GM19468 (cell line): Measurements from ENCODE around the gene PSME4.
"Not testable (repeated sequence)": the region's sequence is repeated elsewhere in the genome, so short reads cannot be mapped to it uniquely, and the experiment has no call there.

Experiments used
- ATAC-seq: cut with Tn5 transposase; IDR thresholded peaks from one replicate; pipeline ENCODE4 v1.9.1; 2021; ENCODE audit warnings: mild to moderate bottlenecking, moderate library complexity, moderate number of reproducible peaks; ENCODE audit not compliant: unreplicated experiment; ENCODE audit errors: extremely low read depth

The PSME4 gene

DNA sequence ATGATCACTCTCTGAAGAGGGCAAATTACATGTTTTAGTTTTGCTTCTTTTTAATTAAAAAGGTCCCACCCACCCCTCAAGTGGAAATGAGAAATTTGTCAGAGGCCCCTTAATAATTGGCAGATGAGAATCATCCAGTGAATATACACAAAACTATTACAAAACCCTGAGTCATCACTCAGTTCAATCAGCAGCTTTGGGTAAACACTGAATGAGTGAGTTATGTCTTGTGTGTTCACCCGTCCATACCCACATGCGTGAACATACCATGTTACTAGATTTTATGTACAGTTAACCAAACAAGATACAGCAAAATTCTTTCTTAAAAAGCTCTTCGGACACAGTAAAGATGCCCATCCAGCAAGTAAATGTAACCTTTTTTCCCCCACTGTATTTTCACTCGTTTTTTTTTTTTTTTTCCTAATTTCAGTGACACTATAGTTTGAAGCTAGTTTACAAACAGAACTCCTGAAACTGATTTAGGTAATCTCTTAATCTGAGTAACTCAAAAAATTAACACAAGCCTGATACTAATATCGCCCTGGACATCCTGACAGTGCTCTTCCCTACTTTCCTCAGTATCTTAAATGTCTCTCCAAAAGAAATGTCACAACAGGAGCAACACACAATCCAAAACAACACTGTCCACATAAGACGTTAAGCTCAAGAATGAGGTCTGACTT lies 1.4 kb downstream of the PSME4 start:
- no peak for ATAC-seq

DNA sequence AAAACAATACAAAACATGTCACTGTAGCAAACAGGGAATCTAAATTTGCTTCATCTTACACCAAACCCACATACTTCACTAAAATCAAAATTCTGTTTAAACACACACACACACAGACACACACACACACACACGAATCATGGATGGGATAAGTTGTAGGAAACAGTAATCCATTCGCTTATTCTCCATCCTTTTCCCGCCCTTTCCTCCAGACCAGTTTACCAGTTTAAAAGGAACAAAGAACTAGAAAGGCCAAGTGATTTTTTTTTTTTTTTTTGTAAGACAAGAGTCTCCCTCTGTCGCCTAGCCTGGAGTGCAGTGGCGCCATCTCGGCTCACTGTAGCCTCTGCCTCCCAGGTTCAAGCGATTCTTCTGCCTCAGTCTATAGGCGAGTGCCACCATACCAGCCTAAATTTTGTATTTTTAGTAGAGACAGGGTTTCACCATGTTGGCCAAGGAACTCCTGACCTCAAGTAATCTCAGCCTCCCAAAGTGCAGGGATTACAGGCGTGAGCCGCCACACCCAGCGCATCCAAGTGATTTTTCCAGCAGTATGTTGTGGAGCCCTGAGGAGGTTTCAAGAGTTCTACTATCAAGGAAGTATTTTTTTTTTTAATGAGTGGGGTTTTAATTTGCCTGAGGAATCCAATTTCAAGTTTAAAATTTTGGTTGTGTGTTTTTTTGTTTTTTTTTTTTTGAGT lies 5.7 kb downstream of the PSME4 start:
- no peak for ATAC-seq

DNA sequence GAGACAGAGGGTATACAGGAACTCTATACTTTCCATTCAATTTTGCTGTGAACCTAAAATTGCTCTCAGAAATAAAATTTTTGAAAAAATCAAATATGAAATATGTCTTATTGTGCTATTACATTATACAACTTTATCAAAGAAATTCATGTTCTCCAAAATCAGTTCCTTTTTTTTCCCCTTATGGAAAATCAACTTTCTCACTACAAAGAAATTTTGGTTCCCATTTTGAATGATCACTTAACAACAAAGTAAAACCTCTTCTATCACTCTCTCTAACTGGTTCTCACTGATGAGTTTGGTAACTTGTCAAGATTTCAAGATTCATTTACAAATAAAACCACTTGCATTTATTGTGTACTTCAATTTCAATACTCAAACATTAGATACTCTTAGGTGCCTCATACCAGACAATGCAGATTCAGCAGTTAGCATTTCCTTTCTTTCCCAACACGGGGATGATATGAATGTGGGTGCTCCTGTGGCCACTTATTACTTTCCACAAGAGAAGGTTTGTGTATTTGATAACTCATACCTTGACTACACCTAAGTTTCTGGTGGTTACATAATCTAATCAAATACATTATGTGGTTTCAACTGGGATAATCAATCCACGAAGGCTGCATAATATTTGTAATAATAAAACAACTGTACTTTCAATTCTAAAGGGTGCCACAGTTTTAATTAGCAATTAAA lies 6.4 kb downstream of the PSME4 start:
- ATAC-seq: no peak

DNA sequence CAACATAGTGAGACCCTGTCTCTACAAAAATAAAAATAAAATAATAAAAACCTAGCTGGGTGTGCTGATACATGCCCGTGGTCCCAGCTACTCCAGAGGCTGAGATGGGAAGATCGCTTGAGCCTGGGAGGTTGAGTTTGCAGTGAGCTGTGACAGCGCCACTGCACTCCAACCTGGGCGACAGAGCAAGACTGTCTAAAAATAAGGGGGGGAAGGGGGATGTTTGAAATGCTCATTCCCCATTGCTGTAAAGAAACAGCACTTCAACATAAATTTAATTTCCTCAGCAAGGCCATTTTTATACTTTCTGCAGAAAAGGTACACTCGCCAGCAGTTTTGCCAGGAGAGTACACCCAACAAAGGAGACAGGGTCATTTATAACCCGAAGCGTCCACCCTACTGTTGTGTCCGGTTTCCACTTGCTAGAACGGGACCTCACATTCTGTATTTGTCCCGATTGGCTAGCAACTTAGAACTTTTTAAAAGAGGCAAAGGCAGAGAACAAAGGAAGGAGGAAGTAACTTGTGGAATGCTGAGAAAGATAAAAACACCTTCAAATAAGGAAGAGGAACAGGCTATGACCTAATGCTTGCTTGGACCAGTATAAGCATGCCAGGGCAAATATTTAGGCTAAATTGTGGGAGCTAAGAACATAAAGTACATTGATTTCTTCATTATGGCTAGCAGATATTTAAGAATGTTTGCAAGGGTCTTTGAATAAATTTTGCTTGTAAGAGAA lies 9.1 kb downstream of the PSME4 start:
- not testable (repeated sequence) for ATAC-seq

DNA sequence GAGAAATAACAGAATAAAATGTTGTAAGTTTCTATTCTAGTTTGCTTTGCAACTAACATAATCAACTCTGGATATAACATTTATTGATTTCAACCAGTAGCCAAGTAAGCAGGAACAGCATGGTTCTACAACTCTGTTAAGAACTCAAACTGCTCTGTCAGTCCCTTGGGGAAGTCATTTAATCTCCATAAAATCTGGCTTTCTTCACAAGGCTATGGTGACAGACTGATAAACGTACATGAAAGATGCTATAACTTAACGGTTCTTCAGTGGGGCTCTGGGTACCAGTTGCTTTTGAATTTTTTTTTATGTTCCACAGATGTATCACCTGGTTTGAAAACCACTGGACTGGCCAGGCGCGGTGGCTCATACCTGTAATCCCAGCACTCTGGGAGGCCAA lies 10.3 kb downstream of the PSME4 start:
- no peak for ATAC-seq

DNA sequence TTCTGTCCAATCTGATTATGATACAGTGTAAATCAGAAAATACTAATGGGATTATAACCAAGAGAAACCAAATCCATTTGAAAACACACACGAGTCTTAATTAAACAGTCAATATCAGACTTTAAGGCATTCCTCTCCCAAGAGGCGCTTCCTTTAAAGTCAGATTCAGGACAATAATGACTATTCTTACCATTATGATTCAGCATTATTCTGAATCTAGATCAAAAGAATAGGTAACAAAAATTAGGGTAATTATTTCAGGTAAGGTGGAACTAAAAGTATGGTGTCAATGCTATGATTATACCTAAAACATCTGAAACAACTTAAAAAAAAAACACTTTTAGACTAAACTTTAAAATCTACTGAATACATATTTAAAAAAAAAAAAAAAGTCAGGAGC lies 12.3 kb downstream of the PSME4 start:
- no peak for ATAC-seq

DNA sequence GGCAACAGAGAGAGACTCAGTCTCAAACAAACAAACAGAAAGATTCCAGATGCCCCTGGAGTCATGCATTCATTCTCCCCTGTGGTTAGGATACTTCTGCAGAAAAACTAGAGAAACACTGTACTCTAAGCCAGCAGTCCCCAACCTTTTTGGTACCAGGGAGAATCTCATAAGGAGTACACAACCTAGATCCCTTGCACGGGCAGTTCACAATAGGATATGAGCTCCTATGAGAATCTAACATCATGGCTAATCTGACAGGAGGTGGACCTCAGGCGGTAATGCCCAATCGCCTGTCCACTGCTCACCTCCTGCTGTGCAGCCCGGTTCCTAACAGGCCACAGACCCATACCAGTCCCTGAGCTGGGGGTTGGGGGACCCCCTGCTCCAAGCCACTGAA lies 18.3 kb downstream of the PSME4 start:
- ATAC-seq: no peak

DNA sequence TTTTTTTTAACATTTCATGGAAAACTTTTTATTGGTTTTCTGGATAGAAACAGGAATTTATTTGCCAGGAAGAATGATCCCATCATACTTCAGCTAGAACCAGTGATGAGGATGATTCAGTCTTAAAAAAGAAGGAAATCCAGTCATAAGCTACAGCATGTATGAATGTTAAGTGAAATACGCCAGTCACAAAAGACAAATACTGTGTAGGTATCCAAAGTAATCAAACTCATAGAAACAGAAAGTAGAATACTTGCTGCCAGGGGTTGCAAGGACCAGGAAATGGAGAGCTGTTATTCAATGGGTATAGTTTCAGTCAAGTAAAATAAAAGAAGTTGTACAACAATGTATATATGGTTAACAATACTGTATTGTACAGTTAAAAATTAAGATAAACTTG lies 21.3 kb downstream of the PSME4 start:
- no peak for ATAC-seq

DNA sequence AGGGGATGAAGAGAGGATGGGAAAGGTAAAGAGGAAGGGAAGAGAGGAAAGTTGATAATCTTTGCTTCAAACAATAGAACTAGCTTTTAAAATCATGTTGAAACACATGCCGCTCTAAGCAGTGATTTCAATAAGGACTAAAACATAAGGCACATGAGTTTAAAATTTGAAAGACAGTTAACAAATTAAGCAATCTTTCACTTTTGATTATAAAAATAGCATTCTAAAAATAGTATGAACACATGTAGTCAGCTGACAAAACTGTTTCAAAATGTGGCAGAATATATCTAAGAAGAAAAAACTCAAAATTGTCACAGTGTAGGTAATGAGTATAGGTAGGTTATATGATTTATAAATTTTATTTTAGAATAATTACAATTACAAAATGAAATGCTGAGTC lies 25.3 kb downstream of the PSME4 start:
- no peak for ATAC-seq

DNA sequence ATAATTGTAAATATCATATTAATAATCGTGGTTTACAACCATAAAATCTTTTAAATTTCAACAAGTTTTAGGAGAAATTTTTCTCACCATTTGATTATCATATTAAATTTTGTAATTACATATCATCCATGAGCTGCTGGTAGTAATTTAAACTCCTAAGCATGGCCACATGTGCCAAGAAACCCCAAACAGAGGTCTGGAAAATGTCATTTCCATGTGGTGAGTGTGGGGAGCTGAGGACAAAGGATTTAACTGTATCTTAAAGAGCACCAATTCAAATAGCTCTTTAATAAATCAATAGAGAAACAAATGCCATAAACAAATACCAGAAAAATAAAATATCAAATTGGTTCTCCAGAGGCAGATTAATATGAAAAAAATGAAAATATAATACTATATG lies 26.3 kb downstream of the PSME4 start:
- no peak for ATAC-seq

DNA sequence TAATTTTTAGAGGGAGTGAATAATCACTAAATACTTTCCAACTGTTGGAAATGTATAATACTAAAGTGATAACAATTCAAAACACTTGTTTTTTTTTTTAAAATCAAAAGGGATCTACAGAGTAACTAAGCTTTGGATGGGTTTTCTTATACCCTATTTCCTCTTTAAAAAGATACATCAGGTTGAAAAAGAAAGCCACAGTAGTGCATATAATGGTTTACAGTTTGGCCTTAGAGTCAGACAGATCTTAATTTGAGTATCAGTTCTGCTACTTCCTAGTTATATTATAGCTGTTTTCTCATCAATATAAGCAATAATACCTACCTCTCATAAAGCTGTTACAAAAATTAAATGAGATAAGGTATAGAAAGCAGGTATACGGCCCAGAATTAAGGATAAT lies 28.5 kb downstream of the PSME4 start:
- ATAC-seq: no peak

DNA sequence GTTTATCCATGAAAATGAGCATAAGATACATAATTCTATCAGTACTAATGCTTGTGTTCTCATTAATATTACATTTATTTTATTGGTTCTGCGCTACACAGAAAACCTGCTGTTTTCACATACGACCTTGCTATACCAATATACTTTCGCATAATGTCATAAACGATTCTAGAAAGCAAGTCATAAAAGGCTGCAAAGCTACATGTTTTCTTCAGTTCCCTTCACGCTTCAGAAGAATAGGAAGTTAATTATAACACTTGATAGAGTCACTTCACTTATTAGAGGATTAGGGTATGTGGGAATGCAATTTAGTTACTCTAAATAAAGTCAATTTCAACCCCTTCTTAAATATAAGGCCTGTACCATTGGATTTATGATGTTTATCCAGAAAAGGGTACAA lies 29.0 kb downstream of the PSME4 start:
- ATAC-seq: peak; percentile 32

DNA sequence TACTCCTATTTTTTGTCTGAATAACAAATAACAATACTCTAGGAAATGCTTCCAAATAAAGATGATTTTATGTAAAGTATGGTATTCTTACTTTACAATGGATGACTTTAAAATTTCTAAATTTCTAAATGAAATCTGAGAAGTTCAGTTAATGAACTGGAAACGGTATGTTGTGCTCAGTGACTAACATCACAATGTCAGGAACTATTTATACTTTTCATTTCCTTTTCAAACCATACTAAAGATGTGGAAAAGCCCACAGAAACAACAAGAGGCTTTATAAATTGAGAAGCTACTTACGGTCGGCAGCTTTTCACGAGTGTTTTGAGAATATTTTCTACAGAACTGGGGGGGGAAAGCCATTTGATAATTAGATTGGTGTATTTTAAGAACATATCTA lies 31.1 kb downstream of the PSME4 start:
- no peak for ATAC-seq

DNA sequence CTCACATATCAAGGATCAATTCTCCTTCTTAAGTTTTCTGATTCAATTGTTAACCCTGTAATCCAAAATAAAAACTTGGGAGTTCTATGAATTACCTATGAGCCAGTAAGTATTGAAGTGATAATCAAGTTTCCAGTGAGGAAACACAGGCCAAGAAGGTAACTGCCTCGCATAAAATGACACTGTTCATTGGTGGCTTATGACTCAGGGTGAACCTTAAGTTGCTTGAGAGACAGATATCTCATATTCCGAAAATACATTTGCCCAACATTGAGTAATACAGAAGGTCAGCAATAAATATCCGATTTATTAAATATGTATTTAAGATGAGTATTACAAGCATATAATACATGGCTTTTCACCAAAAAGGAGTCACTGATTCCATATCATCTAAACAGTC lies 31.9 kb downstream of the PSME4 start:
- ATAC-seq: no peak

DNA sequence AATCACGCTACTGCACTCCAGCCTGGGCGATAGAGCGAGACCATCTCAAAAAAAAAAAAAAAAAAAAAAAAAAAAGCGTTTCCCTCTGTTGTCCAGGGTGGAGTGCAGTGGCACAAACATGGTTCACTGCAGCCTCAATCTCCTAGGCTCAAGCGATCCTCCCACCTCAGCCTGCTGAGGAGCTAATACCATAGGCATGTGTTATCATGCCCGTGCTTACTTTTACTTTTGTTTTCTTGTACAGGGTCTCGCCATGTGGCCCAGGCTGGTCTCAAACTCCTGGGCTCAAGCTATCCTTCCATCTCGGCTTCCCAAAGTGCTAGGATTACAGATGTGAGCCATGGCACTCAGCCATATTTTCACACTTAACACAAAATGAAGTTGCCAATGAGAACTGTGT lies 37.5 kb downstream of the PSME4 start:
- ATAC-seq: no peak

DNA sequence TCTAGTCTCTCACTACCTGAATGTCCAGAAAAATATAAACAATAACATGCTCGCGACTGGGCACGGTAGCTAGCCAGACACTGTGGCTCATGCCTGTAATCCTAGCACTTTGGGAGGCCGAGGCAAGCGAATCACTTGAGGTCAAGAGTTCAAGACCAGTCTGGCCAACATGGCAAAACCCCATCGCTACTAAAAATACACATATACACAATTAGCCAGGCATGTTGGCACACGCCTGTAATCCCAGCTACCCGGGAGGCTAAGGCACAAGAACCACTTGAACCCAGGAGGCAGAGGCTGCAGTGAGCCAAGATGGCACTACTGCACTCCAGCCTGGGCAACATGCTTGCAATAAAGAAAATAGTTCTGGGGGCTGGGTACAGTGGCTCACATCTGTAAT lies 44.5 kb downstream of the PSME4 start:
- not testable (repeated sequence) for ATAC-seq

DNA sequence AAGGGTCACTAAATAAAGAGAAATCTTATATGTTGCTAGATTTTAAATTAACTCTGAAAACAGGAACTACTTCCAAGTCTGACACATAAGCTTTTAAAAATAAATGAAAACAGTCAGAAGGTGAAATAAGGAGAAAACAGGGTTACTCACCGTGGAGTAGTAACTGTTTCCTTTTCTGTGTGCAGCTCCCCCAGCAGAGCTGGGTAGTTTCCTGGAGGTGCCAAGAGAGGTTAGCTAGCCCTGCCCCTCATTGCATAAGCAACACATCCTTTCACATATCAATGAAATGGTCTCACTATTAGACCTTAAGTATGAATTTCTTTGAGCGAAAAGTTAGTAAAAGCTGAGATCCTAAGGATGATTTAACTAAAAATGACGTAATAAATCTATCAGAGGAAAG lies 57.1 kb downstream of the PSME4 start:
- peak; percentile 73 for ATAC-seq

DNA sequence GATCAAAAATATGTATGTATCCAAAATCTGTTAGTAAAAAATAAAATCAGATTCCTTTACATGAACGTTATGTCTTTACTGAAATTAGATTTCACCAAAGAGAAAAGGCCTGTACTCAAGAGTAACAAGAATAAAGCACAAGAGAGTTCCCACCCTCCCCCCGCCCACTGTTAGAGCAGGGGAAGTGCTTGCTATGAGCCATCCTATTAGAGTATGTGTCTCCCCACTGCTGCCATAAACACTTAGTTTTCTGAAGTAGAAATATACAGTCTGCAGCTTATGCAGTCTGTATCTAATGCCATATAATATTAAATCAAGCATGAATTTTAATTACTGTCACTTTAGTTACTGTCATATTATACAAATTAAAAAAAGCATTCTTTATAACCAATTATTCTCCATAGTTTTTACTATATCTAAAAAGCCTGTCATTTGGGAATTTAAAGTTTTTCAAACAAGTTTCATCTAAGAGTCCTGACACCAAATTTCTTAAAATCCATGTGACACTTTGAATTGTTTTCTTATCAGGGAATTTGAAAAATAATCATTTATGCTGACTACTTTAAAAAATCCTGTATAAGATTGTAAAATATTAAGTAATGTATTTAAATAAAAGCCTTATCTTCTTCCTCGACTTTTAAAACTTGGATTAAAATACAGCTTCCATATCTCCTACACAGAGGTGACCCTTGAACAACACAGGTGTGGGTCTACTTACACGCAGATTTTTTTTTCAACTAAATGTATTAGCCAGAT lies 59.2 kb downstream of the PSME4 start:
- ATAC-seq: no peak

DNA sequence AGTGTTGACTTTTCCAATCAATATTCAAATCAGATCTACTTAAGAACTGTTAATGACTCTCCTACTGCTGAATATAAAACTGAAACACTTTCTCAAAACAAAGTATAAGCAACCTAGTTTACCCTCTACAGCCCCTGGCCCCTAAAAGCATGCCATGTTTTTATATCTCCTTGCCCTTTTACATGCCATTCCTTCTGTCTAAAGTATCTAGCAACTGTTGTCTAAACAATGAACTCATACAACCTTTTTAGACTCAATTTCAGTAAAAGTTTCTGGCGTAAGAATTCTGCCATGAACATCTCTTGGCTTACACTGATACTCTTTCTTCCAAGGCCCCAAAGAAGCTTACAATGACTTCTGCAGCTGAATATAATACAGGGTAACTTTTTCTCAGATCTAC lies 63.2 kb downstream of the PSME4 start:
- ATAC-seq: no peak

DNA sequence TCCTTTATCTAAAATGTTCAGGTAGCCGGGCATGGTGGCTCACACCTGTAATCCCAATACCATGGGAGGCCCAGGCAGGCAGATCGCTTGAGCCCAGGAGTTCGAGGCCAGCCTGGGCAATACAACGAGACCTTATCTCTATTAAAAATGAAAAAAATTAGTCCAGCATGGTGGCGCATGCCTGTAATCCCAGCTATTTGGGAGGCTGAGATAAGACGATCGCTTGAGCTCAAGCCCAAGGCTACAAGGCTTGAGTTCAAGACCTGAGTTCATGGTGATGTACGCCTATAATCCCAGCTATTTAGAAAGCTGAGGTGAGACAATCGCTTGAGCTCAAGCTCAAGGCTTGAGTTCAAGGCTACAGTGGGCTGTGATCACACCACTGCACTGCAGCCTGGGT lies 65.4 kb downstream of the PSME4 start:
- no peak for ATAC-seq
